Occipital lobe (tissue), 2 donors: ENCODE measurements around the gene SPR. TPM values are rescaled to one million over a fixed set of nuclear protein-coding genes. Genes with fewer than 3 reads are reported as not detected.

ENCODE experiments used
- DNase-seq: peaks from one replicate; lab custom pipeline; 2025; lab: John Stamatoyannopoulos, UW
- total RNA-seq: library from RNA; depleted of rRNA; stranded (reverse); fragments of >200 nt; gene quantifications from one replicate; pipeline ENCODE4 v1.2.3, GENCODE V29; 2014

SPR gene
- total RNA-seq, 1 donor from 2014 or later, result 1.2 TPM

DNA sequence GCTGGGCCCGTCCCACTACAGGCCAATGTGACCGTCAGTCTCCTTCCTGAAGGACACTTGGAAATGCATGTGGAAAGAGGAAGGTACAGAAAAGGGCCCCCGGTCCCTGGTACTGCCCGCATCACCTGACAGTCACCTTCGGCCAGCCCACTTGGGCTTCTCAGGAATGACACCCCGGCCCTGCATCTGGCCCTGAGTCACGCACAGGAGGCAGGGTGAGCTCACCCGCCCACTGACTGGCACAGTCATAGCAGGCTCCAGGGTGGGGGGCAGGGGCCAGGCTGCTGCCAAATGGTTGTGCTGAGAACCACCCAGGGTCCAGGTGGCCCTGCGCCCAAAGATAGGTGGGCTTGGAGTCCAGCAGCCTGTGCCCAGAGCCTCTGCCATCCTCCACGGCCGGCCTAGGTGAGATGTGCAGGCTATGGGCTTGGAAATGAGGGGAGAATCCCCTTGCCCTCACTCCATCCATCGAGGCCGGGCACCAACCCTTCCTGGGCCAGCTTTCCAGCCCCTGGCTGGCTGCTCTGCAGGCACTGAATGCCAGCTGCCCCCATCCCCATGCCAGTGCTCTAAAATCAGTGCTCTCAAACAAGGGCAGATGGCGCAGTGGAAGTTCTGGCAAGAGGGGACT, 44.2 kb downstream of the SPR start:
- DNase-seq, result no peak

- DNase-seq, result no peak
Observed at GRCh38 chr2:72932045-72932740, 45.0 kb downstream of the SPR start.

GRCh38 chr2:72932805-72933204, 45.6 kb downstream of the SPR start:
- DNase-seq, result no peak

GRCh38 chr2:72933207-72933606, 46.0 kb downstream of the SPR start:
- DNase-seq, result no peak

DNA sequence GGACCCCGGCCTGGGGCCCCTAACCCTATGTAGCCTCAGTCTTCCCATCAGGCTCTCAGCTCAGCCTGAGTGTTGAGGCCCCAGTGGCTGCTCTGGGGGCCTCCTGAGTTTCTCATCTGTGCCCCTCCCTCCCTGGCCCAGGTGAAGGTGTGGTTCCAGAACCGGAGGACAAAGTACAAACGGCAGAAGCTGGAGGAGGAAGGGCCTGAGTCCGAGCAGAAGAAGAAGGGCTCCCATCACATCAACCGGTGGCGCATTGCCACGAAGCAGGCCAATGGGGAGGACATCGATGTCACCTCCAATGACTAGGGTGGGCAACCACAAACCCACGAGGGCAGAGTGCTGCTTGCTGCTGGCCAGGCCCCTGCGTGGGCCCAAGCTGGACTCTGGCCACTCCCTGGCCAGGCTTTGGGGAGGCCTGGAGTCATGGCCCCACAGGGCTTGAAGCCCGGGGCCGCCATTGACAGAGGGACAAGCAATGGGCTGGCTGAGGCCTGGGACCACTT, 46.5 kb downstream of the SPR start:
- DNase-seq, result no peak

DNA sequence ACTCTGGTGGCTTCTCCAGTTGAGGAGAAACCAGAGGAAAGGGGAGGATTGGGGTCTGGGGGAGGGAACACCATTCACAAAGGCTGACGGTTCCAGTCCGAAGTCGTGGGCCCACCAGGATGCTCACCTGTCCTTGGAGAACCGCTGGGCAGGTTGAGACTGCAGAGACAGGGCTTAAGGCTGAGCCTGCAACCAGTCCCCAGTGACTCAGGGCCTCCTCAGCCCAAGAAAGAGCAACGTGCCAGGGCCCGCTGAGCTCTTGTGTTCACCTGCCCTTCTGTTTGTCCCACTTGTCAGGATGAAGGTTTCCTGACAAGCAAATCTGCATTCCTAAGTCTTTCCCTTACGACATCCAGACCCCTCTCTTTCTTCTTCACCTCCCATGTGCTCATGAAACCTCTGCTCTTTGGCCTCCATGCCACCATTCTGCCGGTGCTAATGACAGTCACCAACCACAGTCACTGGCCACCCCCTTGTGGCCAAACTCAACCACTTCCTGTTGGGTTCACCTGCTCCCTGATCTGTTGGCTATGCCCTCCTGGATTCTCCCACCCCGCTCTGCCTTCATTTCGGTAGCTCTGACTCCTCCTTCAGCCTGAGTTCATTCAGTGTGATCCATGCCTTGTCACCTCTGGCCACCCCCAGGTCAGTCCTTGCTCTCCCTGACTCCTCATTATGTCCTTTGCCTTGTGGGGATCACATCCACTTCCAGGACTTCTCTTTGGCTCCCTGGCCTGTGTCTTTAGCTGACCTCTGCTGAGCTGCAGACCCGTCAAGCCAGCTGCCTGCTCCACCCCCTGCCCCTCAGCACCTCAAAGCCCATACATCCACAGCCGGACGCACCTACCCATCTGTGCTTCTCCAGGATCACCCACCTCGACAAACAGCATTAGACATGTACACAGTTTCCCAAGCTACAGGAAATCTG, 47.7 kb downstream of the SPR start:
- DNase-seq, result no peak

- no peak for DNase-seq
Observed at GRCh38 chr2:72935611-72935957, 48.4 kb downstream of the SPR start.

DNA sequence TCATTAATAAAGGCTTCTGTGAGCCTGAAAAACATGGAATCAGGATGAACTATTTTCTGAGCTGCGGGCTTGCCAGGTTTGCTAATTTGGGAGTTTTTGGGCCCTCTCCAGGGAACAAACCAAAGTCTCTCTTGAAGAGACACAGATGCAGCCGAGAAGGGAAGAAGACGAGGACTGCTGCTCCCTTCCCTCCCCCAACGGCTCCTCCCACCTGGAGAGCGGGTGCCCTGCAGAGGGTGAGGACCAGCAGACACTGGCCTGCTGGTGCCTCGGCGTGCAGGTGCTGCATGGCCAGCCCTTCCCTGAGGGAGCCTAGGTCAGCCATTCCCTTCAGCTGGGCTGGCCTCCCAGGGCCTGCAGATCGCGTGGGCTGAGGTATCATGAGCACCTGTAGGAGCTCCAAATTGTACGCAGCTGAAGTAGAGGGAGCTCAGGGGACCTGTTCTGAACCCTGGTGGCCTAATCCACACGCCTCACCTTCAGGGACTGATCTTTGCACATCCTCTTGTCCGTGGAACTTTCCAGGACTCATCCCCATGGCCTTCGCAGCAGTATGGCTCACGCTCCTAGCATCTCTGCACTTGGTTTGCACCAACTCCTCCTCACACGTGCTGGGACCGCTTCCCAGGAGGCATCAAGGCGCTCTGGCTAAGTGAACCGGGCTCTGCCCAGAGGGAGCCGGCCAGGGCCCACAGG, 49.6 kb downstream of the SPR start:
- peak; percentile 62 for DNase-seq

GRCh38 chr2:72937356-72937669, 50.1 kb downstream of the SPR start:
- peak; percentile 67 for DNase-seq

DNA sequence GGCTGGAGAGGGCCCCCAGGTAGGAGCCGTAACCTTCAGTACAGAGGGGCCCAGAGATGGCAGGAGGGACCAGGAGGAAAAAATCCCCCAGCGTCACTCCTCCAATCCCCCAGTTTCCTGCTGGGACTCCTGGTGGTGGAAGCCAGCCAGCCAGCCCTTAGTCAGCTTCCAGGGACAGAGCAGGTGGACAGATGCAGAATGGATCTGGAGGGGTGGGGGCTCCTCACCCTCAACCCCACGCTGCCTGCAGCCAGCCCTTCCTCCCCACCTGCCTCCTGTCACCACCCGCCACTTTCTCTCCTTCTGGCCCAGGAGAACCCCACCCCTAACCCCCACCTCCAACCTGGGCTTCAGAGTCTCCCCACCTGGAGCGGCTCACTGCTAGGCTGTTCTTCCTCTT, 51.2 kb downstream of the SPR start:
- no peak for DNase-seq

DNA sequence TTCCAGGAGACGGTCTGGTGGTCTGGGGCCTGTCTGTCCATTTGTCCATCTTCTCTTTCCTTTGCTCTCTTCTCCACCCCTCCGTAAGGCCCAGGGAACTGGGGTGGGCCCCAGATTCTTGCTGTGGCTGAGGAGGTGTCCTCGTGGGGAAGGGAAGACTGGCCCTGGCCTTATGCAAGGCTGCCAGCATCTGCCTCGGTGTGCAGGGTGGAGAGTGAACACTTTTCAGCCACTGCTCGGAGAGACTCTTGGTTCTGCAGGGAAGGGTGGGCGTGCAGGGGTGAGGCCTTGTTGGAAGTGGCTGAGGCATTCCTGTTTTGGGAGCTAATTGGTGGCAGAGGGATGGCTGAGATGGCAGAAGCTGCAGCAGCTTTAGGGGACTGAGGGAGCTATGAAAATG, 53.2 kb downstream of the SPR start:
- DNase-seq, result no peak

- DNase-seq, result no peak
Observed at GRCh38 chr2:72940786-72941185, 53.6 kb downstream of the SPR start.

Other genes with a start within 250 kb of the SPR start
- 190 TPM for gene EXOC6B, start 61.4 kb upstream of the SPR start, total RNA-seq
- 21.1 TPM for gene EMX1, start 30.1 kb downstream of the SPR start, total RNA-seq
- 27.5 TPM for gene SFXN5, start 184.3 kb downstream of the SPR start, total RNA-seq
- 7.5 TPM for gene RAB11FIP5, start 225.5 kb downstream of the SPR start, total RNA-seq